Measurements from ENCODE around the gene NEK1. TPM values are rescaled to one million over a fixed set of nuclear protein-coding genes. Genes with fewer than 3 reads are reported as not detected.

Gene NEK1
- polyA plus RNA-seq, 1 of the 3 experiments (the other 2 are of a cell fraction) = 2.0 TPM

- Histone ChIP-seq H3K4me1 (ENCODE audit: control insufficient read depth in 1 of 2, insufficient read depth in 2 of 2, low read depth in 1 of 2, low read length in 1 of 2) (no peaks in the 10 kb centered on the region), H3K9me2 (no peaks in the 10 kb centered on the region), H3K36me3 (replicated peaks in 1 of 2; ENCODE audit: control insufficient read depth in 1 of 2, insufficient read depth in 2 of 2, low read length in 1 of 2) (no peaks in the 10 kb centered on the region), H4K20me1 (ENCODE audit: insufficient read depth) (no peaks in the 10 kb centered on the region), H3K9me3 (peaks cover 17% of the 10 kb centered on the region), H3K27me3 (ENCODE audit: insufficient read depth) (no peaks in the 10 kb centered on the region), H3K4me2 (no peak overlapping the region), H3K79me2 (ENCODE audit: insufficient read depth) (no peaks in the 10 kb centered on the region), H2AFZ (ENCODE audit: low read depth) (no peak overlapping the region), H3K9ac (no peak overlapping the region), H3K27ac (ENCODE audit: low read depth in 2 of 2, low read length in 1 of 2) (no peak overlapping the region), H3K4me3 (ENCODE audit: low read depth in 2 of 2, low read length in 1 of 2) (no peak overlapping the region), H3F3A (replicated peaks; ENCODE audit: insufficient read depth) (peaks cover 5% of the 10 kb centered on the region)
- WGBS (ENCODE audit: low lambda C conversion rate) = 86% methylated on average over 5 of the region's 5 CpGs
- POLR2A ChIA-PET = no interaction called here
- TF ChIP-seq SMC3 (IDR thresholded peaks at IDR 0.05; ENCODE audit: low read depth, low read length) = no peak
- no peak for TF ChIP-seq FOSL2 (IDR thresholded peaks at IDR 0.05; ENCODE audit: borderline replicate concordance, low read depth)
- no peak for TF ChIP-seq USF1 (IDR thresholded peaks at IDR 0.05; ENCODE audit: borderline replicate concordance, low read depth)
- no peak for TF ChIP-seq FOXJ3 (CRISPR knock-in tag; IDR thresholded peaks at IDR 0.05)
- no peak for TF ChIP-seq PBX3 (IDR thresholded peaks at IDR 0.05)
- TF ChIP-seq MXI1 (IDR thresholded peaks at IDR 0.05; ENCODE audit: low read depth, low read length) = no peak
- TF ChIP-seq REST (IDR thresholded peaks at IDR 0.05; ENCODE audit: low read depth, low read length) = no peak
- no peak for TF ChIP-seq NRF1 (IDR thresholded peaks at IDR 0.05; ENCODE audit: low read depth, low read length)
- no peak for TF ChIP-seq YY1 (IDR thresholded peaks at IDR 0.05; ENCODE audit: low read depth)
- no peak for TF ChIP-seq EZH2phosphoT487 (IDR thresholded peaks at IDR 0.05; ENCODE audit: borderline replicate concordance, low read depth)
- TF ChIP-seq IRF3 (IDR thresholded peaks at IDR 0.05; ENCODE audit: low read depth, low read length) = no peak
- no peak for TF ChIP-seq MAX (IDR thresholded peaks at IDR 0.05; ENCODE audit: low read depth)
- no peak for TF ChIP-seq RFX5 (IDR thresholded peaks at IDR 0.05; ENCODE audit: low read length)
- no peak for TF ChIP-seq ZBTB33 (IDR thresholded peaks at IDR 0.05; ENCODE audit: borderline replicate concordance, low read depth)
- TF ChIP-seq, protein P1, sequence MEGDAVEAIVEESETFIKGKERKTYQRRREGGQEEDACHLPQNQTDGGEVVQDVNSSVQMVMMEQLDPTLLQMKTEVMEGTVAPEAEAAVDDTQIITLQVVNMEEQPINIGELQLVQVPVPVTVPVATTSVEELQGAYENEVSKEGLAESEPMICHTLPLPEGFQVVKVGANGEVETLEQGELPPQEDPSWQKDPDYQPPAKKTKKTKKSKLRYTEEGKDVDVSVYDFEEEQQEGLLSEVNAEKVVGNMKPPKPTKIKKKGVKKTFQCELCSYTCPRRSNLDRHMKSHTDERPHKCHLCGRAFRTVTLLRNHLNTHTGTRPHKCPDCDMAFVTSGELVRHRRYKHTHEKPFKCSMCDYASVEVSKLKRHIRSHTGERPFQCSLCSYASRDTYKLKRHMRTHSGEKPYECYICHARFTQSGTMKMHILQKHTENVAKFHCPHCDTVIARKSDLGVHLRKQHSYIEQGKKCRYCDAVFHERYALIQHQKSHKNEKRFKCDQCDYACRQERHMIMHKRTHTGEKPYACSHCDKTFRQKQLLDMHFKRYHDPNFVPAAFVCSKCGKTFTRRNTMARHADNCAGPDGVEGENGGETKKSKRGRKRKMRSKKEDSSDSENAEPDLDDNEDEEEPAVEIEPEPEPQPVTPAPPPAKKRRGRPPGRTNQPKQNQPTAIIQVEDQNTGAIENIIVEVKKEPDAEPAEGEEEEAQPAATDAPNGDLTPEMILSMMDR (IDR thresholded peaks at IDR 0.05) = no peak
- CTCF ChIA-PET = no interaction called here
- DNase-seq = no peak
Observed at GRCh38 chr4:169366821-169367220, 245.6 kb downstream of the NEK1 start.
